ENCODE measurements around the gene AATK.

DNA sequence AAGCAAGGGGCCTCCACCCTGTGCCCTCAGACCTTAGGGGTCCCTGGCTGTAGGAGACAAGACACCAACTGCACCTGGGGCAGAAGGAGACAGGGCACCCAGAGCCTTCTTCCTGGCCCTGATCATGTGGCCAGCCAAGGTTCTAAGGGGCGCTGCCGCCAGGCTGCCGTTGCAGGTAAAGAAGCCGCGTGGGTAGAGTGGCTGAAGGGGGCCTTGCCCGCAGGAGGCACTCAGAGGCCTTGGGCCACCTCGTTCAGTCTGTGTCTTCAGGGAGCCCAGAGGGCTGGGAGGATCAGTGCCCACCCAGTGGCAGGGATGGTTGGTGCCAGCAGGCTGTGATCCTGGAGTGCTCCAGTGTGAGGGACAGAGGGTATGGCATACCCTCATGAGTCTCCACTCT lies 1.6 kb upstream of the AATK start:
- no peak for TF ChIP-seq EZH2 (IDR thresholded peaks at IDR 0.05; ENCODE audit: borderline replicate concordance)
- TF ChIP-seq, protein P1, sequence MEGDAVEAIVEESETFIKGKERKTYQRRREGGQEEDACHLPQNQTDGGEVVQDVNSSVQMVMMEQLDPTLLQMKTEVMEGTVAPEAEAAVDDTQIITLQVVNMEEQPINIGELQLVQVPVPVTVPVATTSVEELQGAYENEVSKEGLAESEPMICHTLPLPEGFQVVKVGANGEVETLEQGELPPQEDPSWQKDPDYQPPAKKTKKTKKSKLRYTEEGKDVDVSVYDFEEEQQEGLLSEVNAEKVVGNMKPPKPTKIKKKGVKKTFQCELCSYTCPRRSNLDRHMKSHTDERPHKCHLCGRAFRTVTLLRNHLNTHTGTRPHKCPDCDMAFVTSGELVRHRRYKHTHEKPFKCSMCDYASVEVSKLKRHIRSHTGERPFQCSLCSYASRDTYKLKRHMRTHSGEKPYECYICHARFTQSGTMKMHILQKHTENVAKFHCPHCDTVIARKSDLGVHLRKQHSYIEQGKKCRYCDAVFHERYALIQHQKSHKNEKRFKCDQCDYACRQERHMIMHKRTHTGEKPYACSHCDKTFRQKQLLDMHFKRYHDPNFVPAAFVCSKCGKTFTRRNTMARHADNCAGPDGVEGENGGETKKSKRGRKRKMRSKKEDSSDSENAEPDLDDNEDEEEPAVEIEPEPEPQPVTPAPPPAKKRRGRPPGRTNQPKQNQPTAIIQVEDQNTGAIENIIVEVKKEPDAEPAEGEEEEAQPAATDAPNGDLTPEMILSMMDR (IDR thresholded peaks at IDR 0.05; ENCODE audit: poor library complexity) = no peak

Measured in hepatocyte (in vitro differentiated cells).